SIG-M5 treated with dmso at 0.1 percent for 504 hours (cell line): ENCODE measurements around the gene PRAC1.

Experiments used
- DNase-seq: peaks from one replicate; lab custom pipeline; 2025; ENCODE audit not compliant: unreplicated experiment; lab: John Stamatoyannopoulos, UW

The PRAC1 gene

GRCh38 chr17:48722201-48722907, at the start of gene PRAC1:
Gene PRAC1, minus strand, starts transcription at chr17:48722518. Its CDS starts 126 bp downstream, at chr17:48722392.
- DNase-seq = no peak

DNA sequence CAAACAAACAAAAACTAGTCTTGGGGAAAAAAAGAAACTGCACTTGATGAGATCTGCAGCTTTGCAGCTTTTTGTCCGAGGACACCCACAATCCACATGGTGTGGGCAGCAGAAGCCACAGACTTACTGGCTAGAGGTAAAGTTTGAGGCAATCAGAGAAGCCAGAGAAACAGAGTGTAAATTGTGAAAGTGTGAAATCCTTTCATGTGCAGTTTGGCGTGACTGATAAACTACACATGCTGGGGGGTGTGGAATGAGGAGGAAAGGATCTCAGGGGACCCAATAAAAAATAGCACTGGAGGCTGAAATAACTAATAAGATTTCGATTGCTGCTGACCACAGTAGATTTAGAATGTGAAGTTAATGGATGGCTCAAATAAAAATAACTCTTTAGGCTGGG, 48.6 kb upstream of the PRAC1 start:
- DNase-seq = no peak

- DNase-seq = peak; percentile 50
Observed at GRCh38 chr17:48769009-48769675, 46.8 kb upstream of the PRAC1 start.

DNA sequence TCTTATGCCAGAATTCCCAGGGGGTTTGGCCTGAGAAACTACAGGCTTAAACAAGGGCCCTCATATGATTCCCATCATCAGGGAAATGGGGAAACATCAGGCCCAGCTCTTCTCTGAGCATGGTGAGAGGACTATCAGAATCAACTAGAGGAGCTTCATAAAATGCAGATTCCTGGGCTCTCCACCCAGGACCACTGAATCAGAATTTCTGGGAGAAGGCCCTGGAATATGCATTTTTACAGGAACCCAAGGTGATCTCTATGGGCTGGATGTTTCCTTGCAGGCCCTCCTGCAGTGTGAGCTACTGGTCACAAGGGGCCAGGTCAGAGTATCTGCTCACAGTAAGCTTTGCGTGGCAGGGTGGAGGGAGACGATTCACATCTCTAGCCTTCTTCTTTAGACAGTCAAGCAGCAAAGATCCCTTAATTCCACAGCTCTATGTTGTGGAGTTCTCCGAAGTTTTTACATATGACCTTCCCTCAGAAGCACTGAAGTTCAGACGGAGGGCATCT, 45.0 kb upstream of the PRAC1 start:
- DNase-seq = no peak

- DNase-seq = no peak
Observed at GRCh38 chr17:48761114-48761513, 38.8 kb upstream of the PRAC1 start.

- no peak for DNase-seq
Observed at GRCh38 chr17:48760411-48760810, 38.1 kb upstream of the PRAC1 start.

DNA sequence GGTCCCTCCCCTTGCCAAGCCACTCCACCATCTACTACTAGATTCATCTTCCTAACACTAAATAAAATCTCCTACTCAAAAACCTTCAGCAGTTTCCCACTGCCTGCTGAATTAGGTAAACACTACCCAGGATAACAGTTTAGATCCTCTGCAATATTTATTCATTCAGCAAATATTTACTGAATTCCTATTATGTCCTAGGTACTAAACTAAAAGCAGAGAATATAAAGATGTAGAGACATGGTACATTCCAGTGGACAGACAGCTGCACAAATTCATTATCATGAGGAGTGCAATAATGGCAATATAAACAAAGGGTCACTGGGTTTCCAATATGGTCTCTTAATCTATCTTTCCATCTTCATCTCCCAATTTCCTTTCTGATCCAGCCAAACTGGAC, 37.0 kb upstream of the PRAC1 start:
- DNase-seq = no peak

GRCh38 chr17:48757524-48757961, 35.2 kb upstream of the PRAC1 start:
- no peak for DNase-seq

DNA sequence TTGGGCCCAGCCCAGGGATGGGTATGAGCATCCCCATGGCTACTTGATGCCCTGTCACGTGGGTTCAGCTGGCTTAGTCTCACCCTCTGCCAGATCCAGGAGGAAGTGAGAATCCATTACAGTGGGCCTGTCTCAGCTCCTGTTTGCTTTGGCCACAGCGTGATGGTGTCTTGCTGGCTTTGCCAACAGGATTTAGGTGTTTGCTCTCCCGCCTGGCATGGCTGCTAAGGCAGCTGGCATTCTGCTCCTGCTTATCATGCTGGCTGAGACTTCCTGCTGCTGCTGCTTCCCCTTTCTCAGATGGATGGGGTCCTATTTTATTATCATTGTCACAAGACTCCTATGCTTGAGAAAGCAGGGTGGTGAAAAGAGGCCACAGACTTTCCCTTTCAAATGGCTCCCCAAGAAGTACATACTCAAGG, 34.5 kb upstream of the PRAC1 start:
- peak; percentile 37 for DNase-seq

GRCh38 chr17:48755356-48755755, 33.0 kb upstream of the PRAC1 start:
- peak; percentile 38 for DNase-seq

DNA sequence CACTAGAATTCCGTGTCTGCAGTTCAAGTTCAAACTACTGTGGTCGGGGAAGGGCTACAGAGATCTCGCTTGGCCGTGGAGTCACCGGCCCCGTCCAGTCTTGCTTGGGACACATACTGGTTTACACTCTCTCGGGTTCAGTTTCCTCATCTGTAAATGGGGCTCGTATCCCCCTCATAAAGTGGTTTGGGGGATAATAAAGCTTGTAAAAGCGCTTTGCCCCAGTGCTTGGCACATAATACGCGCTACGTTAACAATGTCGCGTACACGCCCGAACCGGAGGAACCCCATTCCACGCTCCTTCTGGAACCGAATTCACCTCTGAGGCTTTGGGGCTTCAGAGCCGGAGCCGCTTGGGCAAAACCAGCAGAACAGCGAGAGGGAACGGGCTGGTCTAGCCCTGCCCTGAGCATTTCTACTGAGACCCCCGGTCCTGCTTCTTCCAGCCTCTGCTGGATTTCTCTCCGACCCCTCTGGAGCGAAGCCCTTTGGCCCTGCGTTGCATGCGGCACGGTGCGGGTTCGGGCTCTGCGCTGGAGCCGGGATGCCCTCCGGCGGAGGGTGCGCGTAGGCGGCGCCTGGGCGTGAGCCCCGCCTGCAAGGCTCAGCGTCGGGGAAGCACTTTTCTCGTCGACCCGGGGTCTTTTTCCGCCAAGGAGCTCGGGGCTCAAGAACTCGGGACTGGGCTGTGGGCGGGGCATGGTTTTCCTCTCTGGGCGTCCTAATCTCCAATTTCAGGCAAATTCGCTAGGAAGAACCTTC, 32.4 kb upstream of the PRAC1 start:
- no peak for DNase-seq

DNA sequence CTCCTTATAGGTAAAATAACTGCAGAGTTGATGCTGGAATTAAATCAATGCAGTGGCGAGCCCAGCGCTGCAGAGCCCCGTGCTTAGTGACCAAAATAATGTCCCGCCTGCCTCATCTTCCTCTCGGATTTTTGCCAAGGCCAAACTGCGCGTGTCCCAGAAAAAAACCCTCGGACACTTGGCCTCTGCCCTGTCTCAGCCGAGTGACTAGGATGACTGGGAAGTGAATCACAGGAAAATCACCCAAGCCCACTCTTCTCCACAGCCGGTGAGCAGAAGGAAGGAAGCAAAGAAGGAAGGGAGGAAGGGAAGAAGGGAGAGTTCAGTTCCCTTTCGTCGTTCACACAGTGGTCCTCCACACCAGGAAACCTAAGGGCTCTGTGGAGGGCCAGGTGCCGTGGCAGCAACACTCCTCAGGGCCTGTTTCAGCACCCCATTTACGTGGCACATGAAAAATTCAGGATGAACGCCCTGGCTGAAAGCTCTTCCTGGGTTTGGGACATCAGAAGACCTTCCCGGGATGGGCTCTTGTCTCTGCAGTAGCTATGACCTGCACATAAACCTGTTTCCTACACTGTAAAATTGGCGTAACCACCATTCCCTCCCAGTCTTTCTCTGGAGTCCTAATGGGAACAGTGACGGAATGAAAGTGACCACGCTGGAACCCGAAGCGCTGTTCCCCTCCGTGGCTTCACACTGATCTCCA, 31.6 kb upstream of the PRAC1 start:
- no peak for DNase-seq

GRCh38 chr17:48752399-48753288, 30.3 kb upstream of the PRAC1 start:
- no peak for DNase-seq

DNA sequence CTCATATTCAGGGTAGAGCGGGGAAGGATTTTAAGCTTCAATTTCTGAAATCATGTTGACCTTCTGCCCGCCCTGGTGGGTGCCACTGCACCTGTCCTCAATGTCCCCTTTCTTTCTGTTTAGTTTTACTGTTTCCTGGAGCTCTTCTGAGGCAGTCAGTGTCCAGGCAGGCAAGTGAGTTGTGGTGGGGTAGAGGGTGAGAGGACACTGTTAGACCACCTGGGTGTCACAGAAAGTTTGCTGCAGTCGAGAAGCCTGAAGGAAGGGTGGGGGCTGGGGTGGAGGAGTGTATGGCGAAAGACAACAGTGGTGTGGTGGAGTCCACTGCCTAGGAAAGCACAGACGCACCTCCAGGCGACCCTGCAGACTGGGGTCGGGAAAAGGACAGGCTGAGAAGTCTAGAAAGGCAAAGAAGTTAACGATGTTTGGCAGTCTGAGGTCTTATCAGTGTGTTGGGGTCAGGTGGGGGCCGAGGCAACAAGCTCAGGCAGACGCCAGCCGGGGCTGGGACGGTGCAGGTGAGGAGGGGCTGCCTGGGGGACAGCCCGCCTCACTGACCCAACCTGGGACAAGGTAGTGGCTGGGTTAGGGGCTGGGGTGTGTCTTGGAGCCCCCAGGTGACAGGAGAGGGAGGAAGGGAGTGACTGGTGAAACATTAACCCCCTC, 29.5 kb upstream of the PRAC1 start:
- DNase-seq = no peak

DNA sequence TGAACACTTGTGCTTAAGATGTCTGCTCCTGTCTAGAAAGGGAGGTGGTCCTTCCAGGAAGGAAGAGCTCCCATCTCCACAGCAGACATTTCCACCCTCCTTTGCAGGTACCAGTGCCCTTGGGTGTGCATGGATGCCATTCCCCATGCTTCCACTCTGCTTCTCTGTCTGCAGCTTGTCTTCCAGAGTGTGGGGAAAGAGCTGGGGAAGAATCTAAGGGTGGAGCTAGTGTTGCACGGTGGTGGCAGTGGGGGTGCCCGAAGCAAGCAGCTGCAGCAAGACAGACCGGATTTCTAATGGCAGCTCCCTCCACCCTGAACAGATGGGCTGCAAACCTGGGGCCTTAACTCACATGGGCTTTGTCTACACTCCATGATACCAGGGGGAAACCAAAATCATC, 28.9 kb upstream of the PRAC1 start:
- no peak for DNase-seq

DNA sequence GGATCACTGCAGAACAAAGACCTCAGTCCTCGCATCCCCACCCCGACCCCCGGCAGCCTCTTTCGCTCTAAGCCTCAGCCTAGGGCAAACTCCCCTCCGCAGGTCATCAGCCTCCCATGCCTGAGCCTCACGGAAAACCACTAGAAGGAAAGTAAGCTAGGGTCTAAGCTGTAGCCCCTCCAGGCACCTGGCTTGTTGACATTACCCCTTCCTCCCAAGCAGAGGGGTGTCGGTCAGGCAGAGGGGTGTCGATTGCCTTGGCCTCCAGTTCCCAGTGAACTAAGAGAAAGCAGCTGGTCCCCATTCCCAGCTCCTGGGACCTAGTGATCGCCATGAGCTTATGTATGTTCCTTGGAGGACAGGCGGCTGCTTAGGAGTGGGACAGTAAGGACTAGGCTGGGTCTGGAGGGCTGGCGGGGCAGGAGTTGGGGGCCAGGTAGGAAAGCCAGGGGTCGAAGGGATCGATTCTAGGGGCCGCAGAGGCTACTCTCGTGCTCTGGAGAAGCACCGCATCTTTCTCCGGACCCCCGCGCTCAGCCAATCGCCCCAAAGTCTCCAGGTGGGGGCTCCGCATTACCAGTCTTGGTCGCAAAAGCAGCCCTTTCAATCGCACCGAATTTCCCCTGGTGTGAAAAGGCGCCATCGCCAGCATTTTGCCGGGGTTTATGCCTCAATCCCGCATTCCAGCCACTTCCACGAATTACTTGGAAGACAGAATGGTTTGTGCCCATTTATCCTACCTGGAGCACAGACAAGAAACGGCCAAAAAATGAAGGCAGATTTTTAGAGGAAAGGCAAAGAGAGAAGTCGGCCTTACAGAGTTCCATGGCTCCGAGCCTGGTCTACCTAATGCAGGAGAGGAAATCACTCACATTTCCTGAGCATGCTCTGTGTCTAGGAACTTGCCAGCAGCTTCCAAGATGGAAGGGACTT, 27.6 kb upstream of the PRAC1 start:
- no peak for DNase-seq

GRCh38 chr17:48748718-48749566, 26.6 kb upstream of the PRAC1 start:
- no peak for DNase-seq
